GM19468 (cell line): ENCODE data around the gene ACSBG1.

Experiments
- ATAC-seq: cut with Tn5 transposase; IDR thresholded peaks from one replicate; pipeline ENCODE4 v1.9.1; 2021; ENCODE audit warnings: mild to moderate bottlenecking, moderate library complexity, moderate number of reproducible peaks; ENCODE audit not compliant: unreplicated experiment; ENCODE audit errors: extremely low read depth

The ACSBG1 gene

DNA sequence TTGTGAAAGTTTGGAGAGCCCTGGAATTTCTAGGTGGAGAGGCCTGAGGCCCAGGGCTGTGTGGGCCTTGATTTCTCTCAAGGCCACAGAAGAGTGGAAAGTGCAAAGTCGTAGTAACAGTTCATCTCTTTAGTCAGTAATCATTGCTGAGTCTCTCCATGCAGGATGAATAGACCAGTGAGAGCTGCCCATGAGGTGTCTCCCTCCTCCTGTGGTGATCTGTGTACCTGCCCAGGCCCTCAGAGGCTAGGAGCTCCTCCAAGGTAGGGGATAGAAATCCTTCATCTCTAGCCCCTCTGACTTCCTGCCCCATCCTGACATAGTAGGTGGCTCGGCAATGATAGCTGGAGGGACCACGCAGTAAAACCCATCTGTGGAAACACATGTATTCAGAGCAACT, 92.0 kb downstream of the ACSBG1 start:
- no peak for ATAC-seq

- no peak for ATAC-seq
Measured at GRCh38 chr15:78140292-78140691, 94.1 kb downstream of the ACSBG1 start.

GRCh38 chr15:78139578-78139977, 94.8 kb downstream of the ACSBG1 start:
- ATAC-seq, result no peak

- no peak for ATAC-seq
Measured at GRCh38 chr15:78133801-78134200, 100.6 kb downstream of the ACSBG1 start.

GRCh38 chr15:78131295-78132061, 102.9 kb downstream of the ACSBG1 start, which contains the start of gene CIB2:
Gene CIB2 (minus strand): TSS chr15:78131445. CDS start chr15:78131215, 230 bp downstream.
- ATAC-seq, result no peak

GRCh38 chr15:78130466-78131294, 103.7 kb downstream of the ACSBG1 start:
- no peak for ATAC-seq

DNA sequence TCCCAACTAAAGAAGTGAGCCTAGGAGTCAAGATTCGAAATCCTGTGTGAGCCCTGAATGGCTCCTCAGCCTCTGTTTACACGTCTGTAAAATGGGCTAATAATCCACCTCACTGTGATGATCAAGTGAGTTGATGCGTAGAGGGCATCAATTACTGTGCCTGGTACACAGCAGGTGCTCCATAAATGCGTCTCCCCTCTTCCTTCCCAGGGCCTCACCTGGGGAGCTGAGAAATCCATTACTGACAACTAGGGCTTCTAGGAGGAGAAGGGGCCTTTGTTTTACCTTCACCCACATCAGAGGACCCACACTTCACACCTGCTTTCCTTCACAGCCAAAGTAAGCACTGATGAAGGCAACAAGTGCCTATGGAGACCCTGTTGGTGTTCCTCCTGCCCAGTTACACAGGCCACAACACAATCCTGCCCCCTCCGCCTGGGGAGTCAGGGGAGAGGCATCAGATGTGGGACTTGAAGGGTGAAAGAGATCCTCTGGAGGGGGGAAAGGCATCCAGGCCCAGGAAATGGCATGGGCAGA, 104.5 kb downstream of the ACSBG1 start:
- ATAC-seq, result no peak

- ATAC-seq, result no peak
Measured at GRCh38 chr15:78129077-78129750, 105.2 kb downstream of the ACSBG1 start.

GRCh38 chr15:78127882-78128281, 106.5 kb downstream of the ACSBG1 start:
- no peak for ATAC-seq

- ATAC-seq, result no peak
Measured at GRCh38 chr15:78125267-78125666, 109.1 kb downstream of the ACSBG1 start.

DNA sequence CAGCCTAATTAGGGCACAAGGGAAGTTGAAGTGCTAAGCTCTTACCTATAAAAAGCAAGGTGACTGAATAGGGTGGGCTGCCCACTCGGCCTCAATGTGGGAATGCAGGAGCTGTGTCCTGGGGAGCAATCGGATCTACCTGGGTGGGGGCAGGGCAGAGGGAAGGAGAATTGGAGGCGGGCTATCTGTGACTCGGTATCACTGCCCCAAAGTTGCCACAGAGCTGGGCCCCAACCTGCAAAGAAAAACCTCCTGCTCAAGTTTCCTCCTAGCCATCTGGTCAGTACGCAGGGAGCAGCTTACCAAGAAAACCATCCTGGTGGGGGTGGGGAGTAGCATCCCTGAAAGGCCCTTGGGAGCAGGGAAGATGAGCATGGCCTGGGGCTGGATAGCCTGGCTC, 113.8 kb downstream of the ACSBG1 start:
- ATAC-seq, result no peak
